Measurements from ENCODE around the gene CACNA2D3.

DNA sequence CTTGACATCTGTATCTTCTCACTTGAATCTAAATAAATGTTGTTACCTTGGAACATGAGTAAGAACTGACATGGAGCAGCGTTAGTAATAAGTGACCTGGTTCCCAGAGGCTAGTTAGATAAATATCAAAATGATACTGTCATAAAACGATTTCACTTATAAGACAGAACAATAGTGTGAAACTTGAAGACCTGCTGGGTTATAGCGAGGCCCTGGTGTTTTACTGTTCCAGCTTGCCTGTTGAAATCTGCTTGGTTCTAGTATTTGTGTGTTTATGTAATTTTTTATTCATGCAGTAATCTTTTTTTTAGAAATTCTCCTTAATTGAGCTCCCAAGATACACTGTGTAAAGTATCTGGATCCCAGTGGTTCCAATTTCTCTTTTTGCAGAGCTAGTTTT, 129.4 kb downstream of the CACNA2D3 start:
- no peak for TF ChIP-seq EZH2 (IDR thresholded peaks at IDR 0.05; ENCODE audit: borderline replicate concordance, low read length)
- TF ChIP-seq, protein P1, sequence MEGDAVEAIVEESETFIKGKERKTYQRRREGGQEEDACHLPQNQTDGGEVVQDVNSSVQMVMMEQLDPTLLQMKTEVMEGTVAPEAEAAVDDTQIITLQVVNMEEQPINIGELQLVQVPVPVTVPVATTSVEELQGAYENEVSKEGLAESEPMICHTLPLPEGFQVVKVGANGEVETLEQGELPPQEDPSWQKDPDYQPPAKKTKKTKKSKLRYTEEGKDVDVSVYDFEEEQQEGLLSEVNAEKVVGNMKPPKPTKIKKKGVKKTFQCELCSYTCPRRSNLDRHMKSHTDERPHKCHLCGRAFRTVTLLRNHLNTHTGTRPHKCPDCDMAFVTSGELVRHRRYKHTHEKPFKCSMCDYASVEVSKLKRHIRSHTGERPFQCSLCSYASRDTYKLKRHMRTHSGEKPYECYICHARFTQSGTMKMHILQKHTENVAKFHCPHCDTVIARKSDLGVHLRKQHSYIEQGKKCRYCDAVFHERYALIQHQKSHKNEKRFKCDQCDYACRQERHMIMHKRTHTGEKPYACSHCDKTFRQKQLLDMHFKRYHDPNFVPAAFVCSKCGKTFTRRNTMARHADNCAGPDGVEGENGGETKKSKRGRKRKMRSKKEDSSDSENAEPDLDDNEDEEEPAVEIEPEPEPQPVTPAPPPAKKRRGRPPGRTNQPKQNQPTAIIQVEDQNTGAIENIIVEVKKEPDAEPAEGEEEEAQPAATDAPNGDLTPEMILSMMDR (conservative IDR thresholded peaks at IDR 0.05 in 1 of 2, IDR thresholded peaks at IDR 0.05 in 1 of 2; ENCODE audit: extremely low read depth in 1 of 2, insufficient read depth in 1 of 2, low read depth in 1 of 2, low read length in 2 of 2), result no peak
